Right renal pelvis (tissue), 4 donors: ENCODE data around the gene PWWP2B. TPM values are rescaled to one million over a fixed set of nuclear protein-coding genes. Genes with fewer than 3 reads are reported as not detected.

Source experiments
- DNase-seq, 4 donors: peaks; one replicate each; pipeline ENCODE4 v3.0.0-alpha.2; 2013; ENCODE audit warnings: low read depth in 4 of 4, low spot score in 3 of 4, missing footprints in 1 of 4
- polyA plus RNA-seq, 4 donors: library from polyadenylated mRNA; unstranded; fragments of 120-200 nt; gene quantifications; one replicate each; pipeline ENCODE4 v1.2.1, GENCODE V29; 2013; ENCODE audit not compliant: insufficient read length in 4 of 4

The PWWP2B gene
- polyA plus RNA-seq, 4 donors, result 7.2 to 12.7 (median 10.4) TPM

DNA sequence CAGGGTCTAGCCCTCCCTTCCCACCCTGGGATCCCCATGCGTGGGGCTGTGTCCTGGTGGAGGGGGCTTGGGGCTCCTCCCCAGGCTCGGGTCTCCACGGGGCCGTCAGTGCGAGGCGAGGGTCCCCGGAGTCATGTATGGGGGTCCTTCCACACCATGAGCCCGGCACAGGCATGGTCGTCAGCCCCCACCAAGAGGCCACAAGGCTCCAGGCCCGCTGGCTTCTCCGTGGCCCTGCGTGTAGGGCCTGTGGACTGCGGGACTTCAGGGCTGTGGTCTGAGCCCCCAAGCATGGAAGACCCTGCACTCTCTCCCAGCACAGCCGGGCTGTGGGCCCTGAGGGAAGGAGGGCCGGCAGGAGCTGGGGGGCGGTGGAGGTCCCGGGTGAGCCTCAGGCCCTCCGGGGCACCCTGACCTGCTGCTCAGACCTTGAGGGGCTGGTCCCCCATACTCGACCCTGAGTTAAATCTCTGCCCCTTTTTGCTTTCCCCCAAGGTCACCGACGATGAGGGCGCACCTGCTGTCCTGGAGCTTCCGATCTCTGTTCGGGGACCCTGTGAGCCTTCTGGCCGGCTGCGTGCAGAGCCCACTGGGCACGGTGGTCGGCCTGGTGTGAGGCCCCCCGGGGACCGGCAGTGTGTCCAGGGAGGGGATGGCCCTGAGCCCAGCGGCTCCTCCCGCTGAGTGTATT lies 19.7 kb downstream of the PWWP2B start:
- no peak for DNase-seq

DNA sequence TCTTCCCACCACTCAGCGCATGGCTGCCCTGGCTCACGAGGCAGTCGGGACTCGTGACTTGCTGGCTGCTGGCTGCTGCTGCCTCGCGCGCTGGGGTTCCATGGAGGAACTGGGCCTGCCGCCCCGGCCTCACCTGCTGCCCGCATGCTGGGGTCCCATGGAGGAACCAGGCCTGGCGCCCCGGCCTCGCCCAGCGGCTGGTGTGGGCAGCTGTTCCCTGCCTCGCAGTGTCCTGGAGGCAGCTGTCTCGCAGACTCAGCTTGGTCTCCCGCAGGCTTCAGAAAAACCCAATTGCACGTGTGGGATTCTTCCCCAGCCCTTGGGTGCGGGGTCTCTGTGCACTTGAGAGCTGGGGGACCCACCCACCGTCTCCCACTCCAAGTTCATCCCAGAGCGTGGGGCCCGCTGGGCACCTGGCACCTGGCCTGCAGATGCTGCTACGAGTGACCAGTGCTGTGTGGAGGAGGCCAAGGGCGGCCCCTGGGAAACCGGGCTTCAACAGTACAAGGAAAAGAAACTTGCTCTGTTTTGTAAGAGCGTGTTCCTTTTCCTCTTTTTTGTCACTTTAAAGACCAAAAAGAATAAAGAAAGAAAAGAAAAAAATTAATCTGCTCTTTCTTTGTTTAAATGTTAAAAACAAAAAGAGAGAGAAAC lies 20.4 kb downstream of the PWWP2B start:
- no peak for DNase-seq

DNA sequence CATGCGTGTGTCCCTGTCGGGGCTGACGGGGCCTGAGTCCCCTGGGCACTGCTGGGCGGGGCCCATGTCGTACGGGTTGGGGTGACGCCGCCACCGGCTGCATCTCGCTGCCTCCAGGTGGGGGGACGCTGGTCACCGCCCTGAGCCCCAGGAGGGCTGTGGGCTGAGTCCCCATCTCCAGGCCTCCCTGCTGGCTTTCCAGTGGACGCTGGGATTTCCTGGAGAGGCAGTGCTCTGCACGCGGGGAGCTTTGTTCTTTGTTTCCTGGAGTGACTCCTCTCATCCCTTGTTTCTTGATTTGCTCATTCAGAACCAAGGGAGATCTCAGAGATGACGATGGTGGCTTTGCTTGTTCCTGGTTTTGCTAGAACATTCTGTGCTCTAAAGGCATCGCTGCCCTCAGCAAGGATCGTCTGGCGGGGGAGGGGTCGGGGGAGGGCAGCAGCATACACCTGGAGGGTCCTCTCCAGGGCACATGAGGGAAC lies 21.0 kb downstream of the PWWP2B start:
- DNase-seq, result no peak

DNA sequence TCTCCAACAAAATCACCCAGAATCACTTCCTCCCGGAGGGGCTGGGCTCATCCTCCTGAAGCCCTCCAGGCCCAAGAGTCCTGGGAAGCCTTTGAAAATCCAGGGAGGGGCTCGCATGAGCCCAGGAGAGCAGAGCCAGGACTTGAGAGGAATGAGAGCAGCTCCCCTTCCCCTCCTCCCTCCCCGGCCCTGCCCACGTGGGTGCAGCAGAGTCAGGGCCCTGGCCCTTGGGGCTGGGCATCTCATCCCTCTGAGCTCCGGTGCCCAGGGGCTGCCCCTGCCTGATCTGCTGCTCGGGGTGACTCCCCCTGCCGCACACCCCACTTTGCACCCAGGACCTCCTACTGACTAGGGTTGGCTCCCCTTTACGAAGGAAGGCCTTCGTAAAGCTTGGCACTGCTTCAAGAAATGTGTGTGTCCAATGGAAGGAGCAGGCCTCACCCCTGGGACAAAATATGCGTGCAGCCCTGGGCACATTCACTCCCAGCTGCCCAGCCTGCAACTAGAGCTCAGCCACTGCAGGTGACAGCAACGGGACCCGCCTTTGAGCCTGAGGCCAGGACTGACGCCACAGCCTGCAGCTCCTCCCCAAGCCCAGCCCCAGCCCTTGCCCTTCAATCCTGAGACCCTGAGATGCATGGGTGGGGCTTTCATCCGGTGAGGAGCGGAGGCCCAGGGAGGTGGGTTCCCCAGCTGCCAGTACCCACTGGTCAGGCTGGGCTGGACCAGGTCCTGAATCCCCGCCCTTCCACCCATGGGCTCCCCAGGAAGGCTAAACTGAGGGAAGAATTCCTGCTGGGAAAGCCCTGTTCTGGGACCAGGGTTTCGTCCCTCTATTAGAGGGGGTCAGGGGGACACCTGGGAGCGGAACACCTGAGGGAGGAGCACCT lies 21.8 kb downstream of the PWWP2B start:
- DNase-seq, result no peak

DNA sequence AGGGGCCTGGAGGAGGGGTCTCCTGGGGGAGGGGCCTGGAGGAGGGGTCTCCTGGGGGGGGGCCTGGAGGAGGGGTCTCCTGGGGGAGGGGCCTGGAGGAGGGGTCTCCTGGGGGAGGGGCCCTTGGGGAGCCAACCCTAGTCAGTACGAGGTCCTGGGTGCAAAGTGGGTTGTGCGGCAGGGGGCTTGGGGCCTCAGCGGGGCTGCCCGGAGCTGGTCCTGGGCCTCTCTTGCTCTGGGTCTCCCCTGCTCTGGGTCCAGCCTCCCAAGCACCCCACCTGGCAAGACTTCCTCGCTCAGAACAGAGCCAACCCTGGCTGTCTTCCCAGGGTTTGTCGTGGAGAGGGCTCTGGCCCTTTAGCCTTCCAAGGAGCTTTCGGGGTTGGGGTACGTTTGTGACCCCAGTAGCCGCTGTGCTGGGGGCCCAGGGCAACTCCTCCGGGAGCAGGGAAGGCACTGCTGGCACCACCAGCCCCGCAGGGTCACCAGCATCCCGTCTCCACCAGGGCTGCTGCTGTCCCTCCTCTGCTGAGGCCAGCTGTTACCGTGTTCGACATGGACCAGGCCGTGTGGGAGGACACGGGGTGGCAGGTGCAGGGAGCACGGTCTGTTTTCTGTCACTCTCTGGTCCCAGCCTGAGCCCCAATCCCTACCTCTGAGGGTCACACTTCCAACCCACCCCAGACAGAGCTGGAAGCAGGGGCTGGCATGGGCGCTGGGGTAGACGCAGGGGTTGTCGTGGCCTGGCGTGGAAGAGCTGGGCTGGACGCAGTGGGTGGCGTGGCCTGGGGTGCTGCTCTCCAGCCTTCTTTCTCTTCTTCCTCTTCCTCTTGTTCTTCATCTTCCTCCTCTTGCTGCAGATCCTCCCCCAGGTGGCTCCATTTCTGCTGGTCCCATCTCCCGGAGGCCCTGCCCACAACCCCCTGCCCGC lies 22.8 kb downstream of the PWWP2B start:
- DNase-seq, result no peak

DNA sequence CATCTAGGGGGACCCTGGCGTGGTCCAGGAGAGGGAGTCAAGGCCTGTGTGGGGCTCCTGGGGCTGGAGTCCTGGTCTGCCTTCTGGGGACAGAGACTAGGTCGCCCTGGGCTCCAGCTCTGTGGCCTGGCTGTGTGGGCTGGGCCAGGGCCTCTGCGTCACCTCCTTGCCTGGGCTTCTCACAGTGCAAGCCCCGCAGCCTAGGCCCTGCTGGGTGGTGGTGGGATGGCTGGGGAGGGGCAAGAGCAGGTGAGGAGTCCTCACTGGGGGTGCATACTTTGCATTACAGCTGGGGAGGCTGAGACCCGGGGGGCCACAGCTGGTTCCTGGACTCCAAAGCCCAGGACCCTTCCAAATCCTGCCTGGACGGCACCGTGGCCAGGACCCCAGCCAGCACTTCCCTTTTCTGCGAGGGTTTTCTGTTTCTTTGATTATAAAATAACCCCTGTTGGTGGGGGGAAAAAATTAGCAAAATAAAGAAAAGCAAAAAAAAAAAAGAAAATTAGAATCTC lies 23.5 kb downstream of the PWWP2B start:
- DNase-seq, result no peak

DNA sequence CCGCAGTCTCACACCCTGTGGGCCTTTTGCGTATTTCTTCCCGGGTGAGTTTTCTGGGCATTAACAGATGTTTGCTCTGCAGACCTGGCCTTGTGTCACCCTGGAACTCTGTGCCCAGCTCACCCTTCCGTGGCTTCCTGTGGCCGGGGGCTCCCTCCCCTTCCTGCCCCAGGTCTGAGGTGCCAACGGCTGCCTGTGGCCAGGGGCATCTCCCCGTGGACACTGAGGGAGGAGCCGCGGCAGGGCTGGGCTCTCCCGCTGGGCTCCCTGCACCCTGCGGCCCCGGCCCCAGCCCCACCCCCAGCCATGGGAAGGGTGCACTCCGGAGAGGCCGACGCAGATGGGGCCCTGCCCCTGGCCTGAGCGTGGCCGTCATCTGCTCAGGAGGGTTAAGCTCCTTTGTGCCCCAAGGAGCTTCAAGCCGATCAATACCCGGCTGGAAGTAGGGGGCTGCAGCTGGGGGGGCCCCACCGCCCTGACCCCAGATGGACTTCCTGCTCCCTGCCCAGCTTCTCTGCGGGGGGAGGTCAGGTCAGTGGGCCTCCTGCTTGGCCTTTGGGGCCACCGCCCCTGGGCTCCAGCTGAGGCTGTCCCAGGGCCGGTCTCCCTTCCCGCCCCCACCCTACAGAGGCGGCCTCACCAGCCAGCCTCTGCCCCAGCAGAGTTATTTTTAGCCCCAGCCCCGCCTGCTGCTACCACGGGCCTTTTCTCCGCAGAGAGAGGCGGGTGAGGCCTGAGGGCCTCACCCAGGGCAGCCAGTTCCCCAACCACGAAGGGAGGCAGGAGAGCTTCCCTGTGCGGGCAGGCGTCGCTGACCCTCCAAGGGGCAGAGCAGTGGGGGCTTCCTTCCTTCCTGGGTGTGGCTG lies 24.2 kb downstream of the PWWP2B start:
- DNase-seq, result no peak

DNA sequence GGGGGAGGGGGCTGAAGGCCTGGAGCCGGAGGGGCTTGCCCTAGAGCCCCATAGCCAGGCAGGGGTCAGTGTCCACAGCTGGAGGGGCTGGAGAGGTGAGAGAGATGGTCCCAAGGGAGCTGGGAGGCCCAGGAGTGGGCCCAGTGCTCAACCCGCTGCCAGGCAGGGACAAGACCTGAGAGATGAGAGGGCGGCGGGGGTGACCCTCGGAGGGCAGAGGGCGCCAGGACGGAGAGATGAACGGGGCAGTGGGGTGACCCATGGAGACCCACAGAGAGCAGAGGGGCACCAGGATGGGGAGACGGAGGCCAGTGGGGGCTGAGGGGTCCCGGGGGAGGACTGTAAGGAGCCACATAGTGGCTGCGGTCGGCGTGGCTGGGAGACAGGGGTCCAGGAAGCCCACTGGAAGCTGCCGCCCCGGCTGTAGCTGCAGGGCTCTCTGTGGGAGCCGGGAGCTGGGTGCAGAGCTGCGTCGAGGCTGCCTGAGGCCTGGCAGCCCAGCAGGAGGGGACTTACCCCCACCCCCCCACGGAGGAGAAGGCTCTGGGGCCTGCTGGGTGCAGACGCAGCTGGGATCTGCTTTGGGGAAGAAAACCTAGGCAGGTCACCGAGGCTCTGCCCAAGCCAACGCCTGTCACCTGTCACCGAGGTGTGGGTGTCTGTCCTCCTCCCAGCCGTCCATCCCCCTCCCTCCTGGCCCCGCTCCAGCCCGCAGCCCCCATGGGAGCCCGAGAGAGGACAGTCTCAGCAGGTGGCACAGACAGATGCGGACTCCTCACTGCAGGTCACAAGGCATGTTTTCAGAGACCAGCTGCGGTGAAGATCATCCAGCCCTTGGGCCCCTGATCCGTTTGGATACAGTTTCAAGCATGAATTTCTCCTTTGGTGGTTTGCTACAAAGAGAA lies 25.1 kb downstream of the PWWP2B start:
- no peak for DNase-seq

DNA sequence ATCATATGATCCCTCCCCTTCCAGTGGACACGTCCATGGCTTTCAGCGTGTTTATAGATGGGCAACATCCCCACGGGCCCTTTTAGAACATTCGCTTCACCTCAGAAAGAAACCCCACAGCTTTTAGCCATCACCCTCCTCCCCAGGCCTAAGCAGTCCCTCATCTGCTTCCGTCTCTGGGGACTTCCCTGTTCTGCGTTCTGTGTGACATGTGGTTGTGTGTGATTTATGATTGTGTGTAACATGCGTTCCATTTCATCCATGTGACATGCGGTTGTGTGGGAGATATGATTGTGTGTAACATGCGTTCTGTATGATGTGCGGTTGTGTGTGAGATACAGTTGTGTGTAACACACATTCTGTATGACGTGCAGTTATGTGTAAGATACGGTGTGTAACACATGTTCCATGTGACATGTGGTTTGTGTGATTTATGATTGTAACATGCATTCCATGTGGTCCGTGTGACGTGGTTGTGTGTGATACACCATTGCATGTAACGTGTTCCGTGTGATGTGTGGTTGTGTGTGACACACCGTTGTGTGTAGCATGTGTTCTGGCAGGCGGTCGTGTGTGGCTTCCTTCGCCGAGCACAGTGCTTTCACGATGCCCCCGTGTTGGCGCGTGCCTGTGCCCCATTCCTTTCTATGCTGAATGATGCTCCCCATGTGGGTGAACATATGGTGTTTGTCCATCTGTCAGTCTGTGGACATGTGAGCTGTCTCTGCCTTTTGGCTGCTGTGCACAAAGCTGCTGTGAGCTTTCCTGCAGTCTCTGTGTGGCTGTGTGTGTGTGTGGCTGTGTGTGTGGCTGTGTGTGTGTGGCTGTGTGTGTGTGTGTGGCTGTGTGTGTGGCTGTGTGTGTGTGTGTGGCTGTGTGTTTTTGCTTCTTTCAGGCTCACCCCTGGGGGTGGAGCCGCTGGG lies 26.2 kb downstream of the PWWP2B start:
- DNase-seq, result no peak

DNA sequence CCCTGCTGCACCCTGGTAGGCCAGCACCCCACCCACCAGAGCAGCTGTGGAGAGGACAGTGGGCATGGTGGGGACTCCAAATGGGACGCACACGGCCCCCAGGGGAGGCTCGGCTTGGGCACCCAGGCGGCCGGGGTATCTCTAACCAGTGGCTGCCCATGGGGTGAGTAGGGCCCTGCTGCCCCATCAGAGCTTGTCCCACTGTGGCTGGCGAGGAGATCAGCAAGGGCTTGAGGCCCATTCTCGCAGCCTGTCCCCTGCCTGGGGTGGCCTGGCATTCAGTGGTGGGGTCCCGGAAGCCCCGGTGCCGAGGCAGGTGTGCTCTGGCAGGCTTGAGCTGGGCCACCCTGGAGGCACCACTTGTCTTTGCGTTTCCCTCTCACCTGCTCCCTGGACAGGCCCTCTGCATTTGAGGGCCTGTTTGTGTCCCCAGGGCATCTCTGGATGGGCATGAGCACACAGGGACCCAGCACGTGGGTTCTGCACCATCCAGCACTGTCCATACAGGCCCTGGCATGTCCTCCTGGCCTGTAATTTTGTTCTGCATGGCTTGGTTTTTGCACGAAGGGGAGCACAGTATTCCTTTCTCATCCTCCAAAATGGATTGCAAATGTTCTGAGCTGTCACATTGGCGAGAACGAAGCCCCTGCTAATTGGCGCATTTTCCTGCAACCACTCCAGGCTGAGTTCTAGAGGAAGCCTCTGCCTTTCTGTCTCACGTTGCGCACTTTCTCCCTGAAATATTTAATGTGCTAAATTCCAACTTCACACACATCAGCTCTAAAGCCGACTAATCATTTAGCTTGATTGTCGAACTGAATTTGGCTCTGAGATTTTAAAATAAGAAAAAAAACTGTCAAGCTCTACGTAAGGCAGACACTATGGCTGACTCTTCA lies 27.2 kb downstream of the PWWP2B start:
- no peak for DNase-seq

DNA sequence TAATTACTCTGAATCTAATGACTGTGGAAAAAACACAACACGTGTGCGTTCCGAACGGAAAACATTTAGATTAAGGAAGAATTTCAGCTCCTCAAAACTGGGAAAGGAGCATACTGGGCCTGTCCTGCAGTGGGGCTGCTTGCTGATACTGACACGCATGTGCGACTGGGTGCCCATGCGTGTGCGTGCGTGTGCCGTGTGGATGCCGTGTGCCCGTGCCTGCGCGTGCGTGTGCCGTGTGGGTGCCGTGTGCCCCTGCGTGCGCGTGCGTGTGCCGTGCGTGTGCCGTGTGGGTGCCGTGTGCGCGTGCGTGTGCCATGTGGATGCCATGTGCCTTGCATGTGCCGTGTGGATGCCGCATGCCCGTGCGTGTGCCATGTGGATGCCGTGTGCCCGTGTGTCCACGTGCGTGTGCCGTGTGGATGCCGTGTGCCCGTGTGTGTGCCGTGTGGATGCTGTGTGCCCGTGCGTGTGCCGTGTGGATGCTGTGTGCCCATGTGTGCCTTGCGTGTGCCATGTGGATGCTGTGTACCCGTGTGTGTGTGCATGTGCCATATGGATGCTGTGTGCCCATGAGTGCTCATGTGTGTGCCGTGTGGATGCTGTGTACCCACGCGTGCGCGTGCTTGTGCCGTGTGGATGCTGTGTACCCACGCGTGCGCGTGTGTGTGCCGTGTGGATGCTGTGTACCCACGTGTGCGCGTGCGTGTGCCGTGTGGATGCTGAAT lies 28.2 kb downstream of the PWWP2B start:
- DNase-seq, result no peak

DNA sequence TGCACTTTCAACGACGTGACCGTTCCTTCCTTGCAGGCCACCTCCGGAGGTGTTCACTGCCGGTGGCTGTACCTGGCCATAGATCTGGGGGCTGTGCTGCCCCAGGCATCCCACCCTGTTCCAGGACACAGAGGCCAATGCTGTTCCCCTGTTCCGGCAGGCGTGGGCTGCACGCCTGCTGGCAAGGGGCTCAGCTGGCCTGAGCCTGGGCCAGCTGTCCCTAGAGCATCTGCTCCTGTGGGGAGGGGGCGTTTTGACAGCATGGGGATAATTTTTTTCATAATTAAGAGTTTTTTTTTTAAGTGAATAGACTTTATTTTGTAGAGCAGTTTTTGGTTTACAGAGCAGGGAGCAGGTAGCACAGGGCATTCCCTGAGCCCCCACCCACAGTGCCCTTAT lies 28.8 kb downstream of the PWWP2B start:
- no peak for DNase-seq

DNA sequence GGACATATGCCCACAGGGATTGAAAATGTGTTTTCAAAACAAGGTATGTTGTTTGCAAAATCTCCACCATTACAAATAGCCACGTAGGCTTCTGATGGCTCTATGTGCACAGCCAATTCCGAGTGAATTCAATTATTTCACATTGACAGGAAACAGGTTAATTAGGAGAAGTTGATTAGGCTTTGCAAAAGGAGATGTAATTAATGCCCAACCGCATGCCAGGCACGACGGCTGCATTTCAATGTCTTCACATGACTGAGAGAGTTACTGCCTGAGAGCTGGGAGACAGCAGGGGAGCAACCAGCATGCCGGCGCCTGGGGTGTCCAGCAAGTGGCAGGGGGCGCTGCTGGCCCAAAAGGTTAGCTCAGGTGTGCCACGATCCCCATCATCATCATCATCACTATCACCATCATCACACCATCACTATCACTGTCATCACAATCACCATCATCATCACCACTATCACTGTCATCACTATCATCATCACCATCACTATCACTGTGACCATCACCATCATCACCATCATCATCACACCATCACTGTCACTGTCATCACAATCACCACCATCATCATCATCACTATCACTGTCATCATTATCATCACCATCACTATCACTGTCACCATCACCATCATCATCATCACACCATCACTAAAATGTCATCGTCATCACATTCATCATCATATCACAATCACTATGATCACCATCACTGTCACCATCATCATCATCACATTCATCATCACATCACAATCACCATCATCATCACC lies 30.2 kb downstream of the PWWP2B start:
- DNase-seq, result no peak

DNA sequence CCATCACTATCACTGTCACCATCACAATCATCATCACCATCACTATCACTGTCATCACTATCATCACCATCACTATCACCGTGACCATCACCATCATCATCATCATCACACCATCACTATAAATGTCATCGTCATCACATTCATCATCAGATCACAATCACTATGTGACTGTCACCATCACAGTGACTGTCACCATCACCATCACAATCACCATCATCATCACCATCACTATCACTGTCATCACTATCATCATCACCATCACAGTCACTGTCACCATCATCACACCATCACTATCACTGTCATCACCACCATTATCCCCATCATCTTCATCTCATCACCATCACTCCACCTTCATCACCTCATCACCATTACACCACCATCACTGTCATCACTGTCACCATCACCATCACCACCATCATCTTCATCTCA lies 31.0 kb downstream of the PWWP2B start:
- DNase-seq, result no peak
